Loucy (cell line): ENCODE data around the gene PHF21B.
A peak's percentile ranks its signal among the peaks of the same experiment; 100 is the strongest.

Experiments used
- H2AFZ ChIP-seq: fragments of 200-600 bp; sonication (generic); 2 replicates; pipeline ENCODE4 v1.6.0; 2016; ENCODE audit warnings: antibody characterized with exemption, mild to moderate bottlenecking, low read length, moderate library complexity
- H3F3A ChIP-seq: fragments of 200-600 bp; 2 replicates; pipeline ENCODE4 v1.6.0; 2016; ENCODE audit warnings: antibody characterized with exemption, low read depth, mild to moderate bottlenecking
- H3K27me3 ChIP-seq: fragments of 200-600 bp; sonication (generic); 2 replicates; pipeline ENCODE4 v1.6.1; 2014; ENCODE audit warnings: low read length, mild to moderate bottlenecking; ENCODE audit not compliant: insufficient read depth, poor library complexity, severe bottlenecking
- H3K36me3 ChIP-seq: fragments of 200-600 bp; sonication (generic); 2 replicates; pipeline ENCODE4 v1.6.1; 2016; ENCODE audit warnings: low read length; ENCODE audit not compliant: insufficient read depth
- H3K4me1 ChIP-seq: fragments of 200-600 bp; sonication (generic); 2 replicates; pipeline ENCODE4 v1.5.1; 2014; ENCODE audit warnings: low read length, mild to moderate bottlenecking; ENCODE audit not compliant: insufficient read depth, poor library complexity, severe bottlenecking
- H3K4me2 ChIP-seq: fragments of 200-600 bp; sonication (generic); 2 replicates; pipeline ENCODE4 v1.6.0; 2014; ENCODE audit warnings: antibody characterized with exemption, low read length, low read depth, mild to moderate bottlenecking; ENCODE audit not compliant: poor library complexity, severe bottlenecking
- H3K4me3 ChIP-seq: fragments of 200-600 bp; sonication (generic); 2 replicates; pipeline ENCODE4 v1.5.1; 2014; ENCODE audit warnings: low read length, mild to moderate bottlenecking, mixed read lengths; ENCODE audit not compliant: poor library complexity, severe bottlenecking
- H3K79me2 ChIP-seq: fragments of 200-600 bp; sonication (generic); 2 replicates; pipeline ENCODE4 v1.6.1; 2014; ENCODE audit warnings: low read length; ENCODE audit not compliant: insufficient read depth
- H3K9ac ChIP-seq: fragments of 200-600 bp; sonication (generic); 2 replicates; pipeline ENCODE4 v1.6.0; 2014; ENCODE audit warnings: mild to moderate bottlenecking, low read depth, low read length, moderate library complexity; ENCODE audit not compliant: poor library complexity, severe bottlenecking
- H3K9me2 ChIP-seq: fragments of 200-600 bp; sonication (generic); replicated peaks from 2 replicates; pipeline ENCODE4 v1.6.1; 2016; ENCODE audit warnings: low read depth, low read length, mixed read lengths
- H3K9me3 ChIP-seq: fragments of 200-600 bp; sonication (generic); 2 replicates; pipeline ENCODE4 v1.6.1; 2014; ENCODE audit warnings: mild to moderate bottlenecking, antibody characterized with exemption, low read length, low read depth; ENCODE audit not compliant: insufficient read depth
- H4K20me1 ChIP-seq: fragments of 200-600 bp; sonication (generic); 2 replicates; pipeline ENCODE4 v1.6.0; 2014; ENCODE audit warnings: antibody characterized with exemption, low read length, mild to moderate bottlenecking; ENCODE audit not compliant: insufficient read depth, poor library complexity, severe bottlenecking
- CTCF ChIP-seq: fragments of 200-600 bp; sonication (generic); conservative IDR thresholded peaks from 2 replicates; pipeline ENCODE4 v1.5.1; 2014; ENCODE audit warnings: mild to moderate bottlenecking, antibody characterized with exemption, low read length
- EZH2phosphoT487 ChIP-seq: fragments of 200-600 bp; IDR thresholded peaks from 2 replicates; pipeline ENCODE4 v1.6.1; 2018; ENCODE audit warnings: antibody characterized with exemption, mild to moderate bottlenecking, moderate library complexity, borderline replicate concordance

PHF21B gene

GRCh38 chr22:44981857-44982256, 27.9 kb downstream of the PHF21B start:
- no peaks in the 10 kb centered on the region for H3K27me3 ChIP-seq
- H3K79me2 ChIP-seq: no peaks in the 10 kb centered on the region
- no peaks in the 10 kb centered on the region for H3K36me3 ChIP-seq
- H3K9me2 ChIP-seq: no peaks in the 10 kb centered on the region
- TF ChIP-seq CTCF: no peak
- TF ChIP-seq EZH2phosphoT487: no peak
- H3K4me2 ChIP-seq: no peak overlapping the region
- no peaks in the 10 kb centered on the region for H3F3A ChIP-seq
- H3K9ac ChIP-seq: no peak overlapping the region
- H4K20me1 ChIP-seq: no peaks in the 10 kb centered on the region
- no peak overlapping the region for H2AFZ ChIP-seq
- H3K4me1 ChIP-seq: no peaks in the 10 kb centered on the region
- no peaks in the 10 kb centered on the region for H3K9me3 ChIP-seq
- no peak overlapping the region for H3K4me3 ChIP-seq

GRCh38 chr22:44979154-44979553, 30.7 kb downstream of the PHF21B start:
- no peaks in the 10 kb centered on the region for H3K9me3 ChIP-seq
- H2AFZ ChIP-seq: no peak overlapping the region
- TF ChIP-seq EZH2phosphoT487 (no peak), CTCF (no peak)
- no peaks in the 10 kb centered on the region for H3K36me3 ChIP-seq
- no peak overlapping the region for H3K4me2 ChIP-seq
- H3K9ac ChIP-seq: no peak overlapping the region
- no peaks in the 10 kb centered on the region for H3K79me2 ChIP-seq
- no peaks in the 10 kb centered on the region for H3K9me2 ChIP-seq
- H4K20me1 ChIP-seq: no peaks in the 10 kb centered on the region
- no peaks in the 10 kb centered on the region for H3K4me1 ChIP-seq
- no peaks in the 10 kb centered on the region for H3K27me3 ChIP-seq
- no peak overlapping the region for H3K4me3 ChIP-seq
- no peaks in the 10 kb centered on the region for H3F3A ChIP-seq

- H3K79me2 ChIP-seq: no peaks in the 10 kb centered on the region
- peak; percentile 91 for TF ChIP-seq CTCF
- no peak for TF ChIP-seq EZH2phosphoT487
- H2AFZ ChIP-seq: no peak overlapping the region
- no peaks in the 10 kb centered on the region for H3K4me1 ChIP-seq
- no peaks in the 10 kb centered on the region for H3K36me3 ChIP-seq
- no peak overlapping the region for H3K4me2 ChIP-seq
- H3F3A ChIP-seq: no peaks in the 10 kb centered on the region
- H3K9ac ChIP-seq: no peak overlapping the region
- no peaks in the 10 kb centered on the region for H3K9me3 ChIP-seq
- no peaks in the 10 kb centered on the region for H3K27me3 ChIP-seq
- H3K9me2 ChIP-seq: no peaks in the 10 kb centered on the region
- peaks cover 3% of the 10 kb centered on the region for H4K20me1 ChIP-seq
- H3K4me3 ChIP-seq: no peak overlapping the region
These were observed 34.2 kb downstream of the PHF21B start for GRCh38 chr22:44975427-44976262.
